NCI-H2029 (cell line): Measurements from ENCODE around the gene HSPA5.
"Not testable (repeated sequence)": the region's sequence is repeated elsewhere in the genome, so short reads cannot be mapped to it uniquely, and the experiment has no call there.

Experiments used
- DNase-seq: peaks from one replicate; lab custom pipeline; 2025; lab: John Stamatoyannopoulos, UW

Gene HSPA5

DNA sequence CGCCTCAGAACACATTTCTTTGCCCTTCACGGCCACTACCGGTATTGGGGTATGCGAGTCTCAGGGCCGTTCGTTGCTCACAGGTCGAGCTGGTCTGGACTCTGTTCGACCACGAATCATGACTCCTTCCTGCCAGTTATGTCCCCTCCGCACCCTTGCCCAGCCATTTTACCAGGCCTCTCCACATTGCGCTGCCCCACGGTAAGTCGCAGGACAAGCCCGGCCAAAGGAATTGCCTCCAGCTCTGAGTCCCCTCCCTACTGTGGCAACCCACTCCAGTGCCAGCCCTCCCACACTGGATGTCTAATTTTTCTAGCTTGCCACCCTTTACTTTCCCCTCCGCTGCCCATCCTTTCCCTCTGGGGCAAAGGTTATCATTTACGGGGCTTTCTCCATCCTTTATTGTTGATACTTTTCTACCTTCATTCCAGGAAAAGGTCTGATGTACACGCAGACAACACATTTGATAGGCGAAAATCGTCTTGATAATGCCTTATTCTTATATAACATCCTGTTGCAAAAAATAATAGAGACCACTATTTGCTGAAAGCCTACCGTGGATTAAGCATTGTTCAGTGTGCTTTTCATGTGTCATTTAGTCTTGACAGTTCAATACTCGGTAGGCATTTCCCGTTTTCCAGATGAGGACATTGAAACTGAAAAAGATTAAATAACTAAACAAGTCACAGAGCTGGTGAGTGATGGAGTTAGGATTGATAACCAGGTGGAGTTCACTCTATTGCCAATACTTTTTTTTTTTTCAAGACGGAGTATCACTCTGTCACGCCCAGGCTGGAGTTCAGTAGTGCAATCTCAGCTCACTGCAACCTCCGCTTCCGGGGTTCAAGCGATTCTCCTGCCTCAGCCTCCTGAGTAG lies 958 bp upstream of the HSPA5 start:
- DNase-seq = no peak

DNA sequence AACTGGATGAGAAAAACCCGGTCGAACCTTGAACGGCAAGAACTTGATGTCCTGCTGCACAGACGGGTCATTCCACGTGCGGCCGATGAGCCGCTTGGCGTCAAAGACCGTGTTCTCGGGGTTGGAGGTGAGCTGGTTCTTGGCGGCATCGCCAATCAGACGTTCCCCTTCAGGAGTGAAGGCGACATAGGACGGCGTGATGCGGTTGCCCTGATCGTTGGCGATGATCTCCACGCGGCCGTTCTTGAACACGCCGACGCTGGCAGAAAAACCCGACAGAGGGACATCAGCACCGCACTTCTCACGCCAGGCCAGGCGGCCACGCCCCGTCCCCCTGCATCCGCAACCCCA lies 519 bp downstream of the HSPA5 start:
- DNase-seq = no peak

DNA sequence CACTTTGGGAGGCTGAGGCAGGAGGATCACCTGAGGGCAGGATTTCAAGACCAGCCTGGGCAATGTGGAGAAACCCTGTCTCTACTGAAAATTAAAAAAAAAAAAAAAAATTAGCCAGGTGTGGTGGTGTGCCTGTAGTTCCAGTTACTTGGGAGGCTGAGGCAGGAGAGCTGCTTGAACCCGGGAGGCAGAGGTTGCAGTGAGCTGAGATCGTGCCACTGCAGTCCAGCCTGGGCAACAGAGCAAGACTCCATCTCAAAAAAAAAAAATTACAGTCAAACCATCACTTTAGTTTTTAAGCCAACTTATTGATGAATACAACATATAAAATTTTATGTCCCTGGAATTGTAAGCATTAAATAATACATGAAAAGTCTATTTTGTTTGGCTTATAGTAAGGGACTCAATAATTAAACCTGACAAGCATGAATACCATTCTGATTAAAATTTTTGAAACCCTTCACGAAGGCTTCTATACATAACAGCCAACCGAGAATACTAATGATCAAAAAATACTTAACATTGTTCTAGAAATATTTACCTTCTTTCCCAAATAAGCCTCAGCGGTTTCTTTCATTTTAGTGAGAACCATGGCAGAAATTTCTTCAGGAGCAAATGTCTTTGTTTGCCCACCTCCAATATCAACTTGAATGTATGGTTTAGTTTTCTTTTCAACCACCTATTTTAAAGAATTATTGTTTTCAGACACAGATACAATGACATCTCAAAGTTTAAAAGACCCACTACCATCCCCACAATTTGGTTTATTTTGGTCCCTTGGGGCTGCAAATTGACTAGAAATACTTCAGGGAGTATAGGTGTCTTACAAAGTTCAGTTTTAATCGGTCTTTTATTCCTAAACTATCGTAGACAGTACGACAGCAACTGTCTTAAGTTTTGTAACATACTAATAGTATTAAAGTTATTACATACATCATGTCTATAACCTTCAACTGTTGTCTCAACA lies 1.2 kb downstream of the HSPA5 start:
- DNase-seq = no peak

DNA sequence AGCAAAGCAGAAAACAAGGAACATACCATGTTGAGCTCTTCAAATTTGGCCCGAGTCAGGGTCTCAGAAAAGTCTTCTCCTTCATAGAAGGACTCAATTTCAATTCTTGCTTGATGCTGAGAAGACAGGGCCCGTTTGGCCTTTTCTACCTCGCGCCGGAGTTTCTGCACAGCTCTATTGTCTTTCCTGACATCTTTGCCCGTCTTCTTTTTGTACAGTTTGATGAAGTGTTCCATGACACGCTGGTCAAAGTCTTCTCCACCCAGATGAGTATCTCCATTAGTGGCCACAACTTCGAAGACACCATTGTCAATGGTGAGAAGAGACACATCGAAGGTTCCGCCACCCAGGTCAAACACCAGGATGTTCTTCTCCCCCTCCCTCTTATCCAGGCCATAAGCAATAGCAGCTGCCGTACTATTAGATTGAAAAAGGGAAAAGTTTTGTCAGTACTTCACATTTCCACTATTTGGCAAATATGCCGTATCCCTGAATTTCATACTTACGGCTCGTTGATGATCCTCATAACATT lies 2.2 kb downstream of the HSPA5 start:
- DNase-seq = no peak

GRCh38 chr9:125238127-125238914 lies 2.8 kb downstream of the HSPA5 start:
- no peak for DNase-seq

GRCh38 chr9:125236520-125237159 lies 4.5 kb downstream of the HSPA5 start:
- DNase-seq = not testable (repeated sequence)

DNA sequence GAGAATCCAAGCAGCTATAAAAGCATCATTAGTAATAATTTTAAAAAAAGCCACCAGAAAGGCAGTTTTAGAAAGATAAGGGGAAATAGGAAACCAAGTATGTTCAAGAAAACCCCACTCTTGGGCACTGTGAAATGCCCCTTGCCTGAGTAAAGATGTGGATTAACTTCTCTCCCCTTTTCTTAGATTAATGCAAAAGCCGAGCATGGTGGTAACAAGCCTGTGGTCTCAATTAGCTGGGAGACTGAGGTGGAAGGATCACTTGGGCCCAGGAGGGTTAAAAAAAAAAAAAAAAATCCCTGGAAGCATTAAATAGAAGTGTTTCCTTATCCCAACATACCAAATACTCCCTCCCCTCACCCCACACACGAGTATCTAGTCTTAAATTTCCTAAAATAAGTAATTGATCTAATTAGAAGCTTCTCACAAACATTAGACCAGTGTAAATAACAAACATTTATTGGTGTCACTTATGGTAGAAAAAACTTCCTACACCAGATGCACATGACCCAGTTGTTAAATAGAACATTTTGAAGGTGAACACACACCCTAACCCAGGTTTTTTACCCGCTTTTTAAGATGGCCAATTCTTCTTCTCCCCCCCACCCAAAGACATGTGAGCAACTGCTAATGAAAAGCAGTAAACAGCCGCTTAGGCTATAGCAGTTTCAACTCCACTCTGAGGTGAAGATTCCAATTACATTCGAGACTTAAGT lies 5.2 kb downstream of the HSPA5 start:
- DNase-seq = no peak

GRCh38 chr9:125234099-125234498 lies 7.0 kb downstream of the HSPA5 start:
- DNase-seq = not testable (repeated sequence)

GRCh38 chr9:125233678-125234077 lies 7.5 kb downstream of the HSPA5 start:
- DNase-seq = no peak

DNA sequence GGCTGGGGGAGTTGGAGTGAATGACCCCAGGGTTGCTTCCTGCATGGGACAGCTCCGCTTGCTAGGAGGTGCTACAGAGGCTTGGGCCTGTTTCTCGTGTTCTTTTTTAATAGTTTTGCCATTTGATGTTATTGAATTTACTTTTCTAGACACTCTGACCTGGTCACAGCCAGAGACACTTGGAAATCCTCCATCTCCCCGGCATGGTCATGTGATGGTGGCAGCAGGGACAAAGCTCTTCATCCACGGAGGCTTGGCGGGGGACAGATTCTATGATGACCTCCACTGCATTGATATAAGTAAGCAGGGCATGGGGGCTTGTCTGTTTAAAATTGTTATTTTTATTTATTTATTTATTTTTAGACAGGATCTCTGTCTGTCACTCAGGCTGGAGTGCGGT lies 13.4 kb downstream of the HSPA5 start:
- no peak for DNase-seq

DNA sequence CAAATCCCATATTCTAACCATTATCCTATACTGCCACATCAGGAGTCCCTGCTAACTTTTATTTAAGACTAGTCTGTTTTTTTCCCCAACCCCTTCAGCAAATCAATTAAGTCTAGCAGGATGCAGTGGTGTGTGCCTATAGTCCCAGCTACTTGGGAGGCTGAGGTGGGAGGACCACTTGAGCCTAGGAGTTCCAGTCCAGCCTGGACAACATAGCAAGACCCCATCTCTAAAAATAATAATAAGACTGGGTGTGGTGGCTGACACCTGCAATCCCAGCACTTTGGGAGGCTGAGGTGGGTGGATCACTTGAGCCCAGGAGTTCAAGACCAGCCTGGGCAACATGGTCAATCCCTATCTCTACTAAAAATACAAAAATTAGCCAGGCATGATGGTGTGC lies 16.3 kb downstream of the HSPA5 start:
- DNase-seq = not testable (repeated sequence)

DNA sequence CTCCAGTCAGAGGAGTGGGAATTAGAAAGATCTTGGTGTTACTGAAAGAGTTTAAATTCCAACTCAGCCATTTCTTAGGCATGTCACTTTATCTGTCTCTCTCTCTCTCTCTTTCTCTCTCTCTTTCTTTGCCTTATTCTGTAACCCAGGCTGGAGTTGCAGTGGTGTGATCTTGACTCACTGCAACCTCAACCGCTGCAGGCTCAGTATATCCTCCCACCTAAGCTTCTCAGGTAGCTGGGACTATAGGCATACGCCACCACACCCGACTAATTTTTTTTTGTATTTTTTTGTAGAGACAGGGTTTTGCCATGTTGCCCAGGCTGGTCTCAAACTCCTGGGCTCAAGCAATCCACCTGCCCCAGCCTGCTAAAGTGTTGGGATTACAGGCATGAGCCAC lies 22.5 kb downstream of the HSPA5 start:
- no peak for DNase-seq

- no peak for DNase-seq
These were observed 27.0 kb downstream of the HSPA5 start for GRCh38 chr9:125214186-125214585.

DNA sequence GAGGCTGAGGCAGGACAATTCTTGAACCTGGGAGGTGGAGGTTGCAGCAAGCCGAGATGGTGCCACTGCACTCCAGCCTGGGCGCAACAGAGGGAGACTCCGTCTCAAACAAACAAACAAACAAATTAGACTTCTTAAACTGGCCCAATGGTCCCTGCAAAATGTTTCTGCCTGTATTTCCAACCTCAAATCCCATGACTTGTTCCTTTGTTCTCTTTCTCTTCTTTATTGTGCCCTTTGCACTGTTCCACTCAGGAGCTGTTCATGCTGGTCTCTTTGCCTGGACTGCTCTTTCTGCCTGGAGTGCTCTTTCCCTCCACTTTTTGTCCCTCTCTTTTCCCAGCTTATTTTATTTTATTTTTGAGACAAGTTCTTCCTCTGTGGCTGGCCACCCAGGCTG lies 36.7 kb downstream of the HSPA5 start:
- DNase-seq = no peak

DNA sequence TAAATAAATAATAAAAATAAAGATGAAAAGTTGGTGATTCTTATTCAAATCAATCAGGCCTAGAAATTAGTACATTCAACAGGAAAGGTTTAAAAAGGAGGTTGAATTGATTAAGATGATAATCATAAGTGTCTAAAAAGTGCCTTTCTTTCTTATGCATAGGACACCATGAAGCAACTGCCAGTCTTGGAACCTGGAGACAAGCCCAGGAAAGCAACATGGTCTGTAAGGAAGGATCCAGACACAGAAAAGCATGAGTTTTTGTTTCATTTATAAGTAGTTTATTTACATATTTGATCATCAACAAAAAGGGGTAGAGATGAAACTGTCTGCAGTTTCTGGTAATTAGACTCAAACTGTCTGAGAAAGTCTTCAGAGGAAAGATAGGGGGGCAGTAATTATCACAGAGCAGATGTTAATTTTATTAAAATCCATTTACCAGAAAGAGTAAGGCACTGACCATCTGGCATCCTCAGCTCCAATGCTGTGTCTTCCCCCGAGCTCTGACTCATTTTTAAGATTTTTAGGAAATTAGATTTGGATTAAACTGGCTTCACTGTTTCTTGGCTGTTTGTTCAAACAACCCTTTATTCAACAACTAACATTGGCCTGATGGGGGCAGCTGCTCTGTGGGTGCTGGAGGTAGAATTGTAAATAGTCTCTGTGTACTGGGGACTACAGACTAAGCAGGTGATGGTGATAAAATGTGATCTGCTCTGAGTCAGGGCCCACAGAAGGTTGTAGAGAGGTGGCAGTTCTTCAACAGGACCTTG lies 38.1 kb downstream of the HSPA5 start:
- no peak for DNase-seq

GRCh38 chr9:125200216-125201047 lies 40.7 kb downstream of the HSPA5 start, which contains the start of gene RABEPK:
TSS of gene RABEPK (plus strand) at chr9:125200542. CDS start at chr9:125203014, 2,472 bp downstream.
- peak; percentile 82 for DNase-seq

GRCh38 chr9:125195591-125195990 lies 45.6 kb downstream of the HSPA5 start:
- DNase-seq = not testable (repeated sequence)

GRCh38 chr9:125194466-125194865 lies 46.7 kb downstream of the HSPA5 start:
- not testable (repeated sequence) for DNase-seq

DNA sequence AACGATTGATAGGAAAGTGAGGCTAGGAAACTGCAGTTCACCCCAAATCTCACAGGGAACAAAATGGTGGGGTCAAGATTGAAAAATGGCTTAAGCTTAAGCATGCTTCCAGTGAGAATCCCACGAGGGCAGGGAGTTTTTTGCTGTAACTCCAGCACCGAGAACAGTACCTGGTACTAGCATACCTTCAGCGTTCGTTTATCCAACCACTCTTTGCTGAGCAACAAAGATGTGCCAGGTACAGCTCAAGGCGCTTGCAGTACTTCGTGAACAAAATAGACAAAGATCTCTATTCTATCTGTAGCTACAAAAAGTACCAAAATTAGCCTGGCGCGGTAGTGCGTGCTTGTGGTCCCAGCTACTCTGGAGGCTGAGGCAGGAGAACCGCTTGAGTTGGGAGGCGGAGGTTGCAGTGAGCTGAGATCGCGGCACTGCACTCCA lies 50.8 kb downstream of the HSPA5 start:
- DNase-seq = no peak
